Liver (tissue), 9 donors: Measurements from ENCODE around the gene EVA1C. TPM values are rescaled to one million over a fixed set of nuclear protein-coding genes. Genes with fewer than 3 reads are reported as not detected.

ENCODE experiments used
- DNase-seq: peaks from one replicate; pipeline ENCODE4 v3.0.0-alpha.2; 2017; ENCODE audit warnings: low spot score
- H3K27ac ChIP-seq, 2 donors: one replicate each; pipeline ENCODE4 v1.7.0; 2013; ENCODE audit warnings: inconsistent platforms in 2 of 2, low read length in 2 of 2, control low read depth in 1 of 2, low read depth in 1 of 2, mild to moderate bottlenecking in 1 of 2
- H3K27me3 ChIP-seq, 4 donors: one replicate each; pipeline versions ENCODE4 v1.6.1 to v1.7.0; 2013; ENCODE audit warnings: low read length in 3 of 4, inconsistent platforms in 1 of 4, mild to moderate bottlenecking in 1 of 4, moderate library complexity in 1 of 4; ENCODE audit not compliant: control insufficient read depth in 4 of 4, insufficient read depth in 4 of 4
- H3K36me3 ChIP-seq, 4 donors: one replicate each; pipeline versions ENCODE4 v1.6.1 to v1.7.0; 2013; ENCODE audit warnings: low read length in 3 of 4, mild to moderate bottlenecking in 3 of 4, low read depth in 1 of 4, moderate library complexity in 1 of 4; ENCODE audit not compliant: control insufficient read depth in 4 of 4, insufficient read depth in 3 of 4
- H3K4me1 ChIP-seq, 4 donors: one replicate each; pipeline versions ENCODE4 v1.6.1 to v1.7.0; 2013; ENCODE audit warnings: low read length in 3 of 4, mild to moderate bottlenecking in 3 of 4, moderate library complexity in 1 of 4; ENCODE audit not compliant: control insufficient read depth in 4 of 4, insufficient read depth in 4 of 4
- H3K4me3 ChIP-seq, 3 donors: one replicate each; pipeline versions ENCODE4 v1.6.1 to v1.7.0; 2013; ENCODE audit warnings: low read length in 3 of 3, control low read depth in 1 of 3, low read depth in 1 of 3, mild to moderate bottlenecking in 1 of 3
- H3K9ac ChIP-seq, 2 donors: one replicate each; pipeline ENCODE4 v1.7.0; 2013; ENCODE audit warnings: low read length in 2 of 2, mild to moderate bottlenecking in 2 of 2, moderate library complexity in 2 of 2, control low read depth in 1 of 2, low read depth in 1 of 2
- H3K9me3 ChIP-seq, 4 donors: one replicate each; pipeline versions ENCODE4 v1.6.1 to v1.7.0; 2013; ENCODE audit warnings: low read length in 3 of 4; ENCODE audit not compliant: control insufficient read depth in 4 of 4
- EGR1 ChIP-seq, 2 donors: IDR thresholded peaks; 2 replicates each; pipeline ENCODE4 v1.6.1; 2016 to 2018; ENCODE audit warnings: antibody characterized with exemption in 2 of 2, low read depth in 2 of 2
- FOXA1 ChIP-seq: IDR thresholded peaks from 2 replicates; pipeline ENCODE4 v1.6.1; 2016; ENCODE audit warnings: antibody characterized with exemption
- FOXA2 ChIP-seq: IDR thresholded peaks from 2 replicates; pipeline ENCODE4 v1.6.1; 2016; ENCODE audit warnings: antibody characterized with exemption
- GABPA ChIP-seq, 2 donors: IDR thresholded peaks in 1 of 2; conservative IDR thresholded peaks in 1 of 2; 2 replicates each; pipeline ENCODE4 v1.6.1; 2016; ENCODE audit warnings: antibody characterized with exemption in 2 of 2, mild to moderate bottlenecking in 1 of 2, moderate library complexity in 1 of 2
- HNF4A ChIP-seq, 2 donors: conservative IDR thresholded peaks; 2 replicates each; pipeline ENCODE4 v1.6.1; 2016; ENCODE audit warnings: antibody characterized with exemption in 2 of 2, mild to moderate bottlenecking in 2 of 2
- HNF4G ChIP-seq: IDR thresholded peaks from 2 replicates; pipeline ENCODE4 v1.6.1; 2016; ENCODE audit warnings: antibody characterized with exemption
- JUND ChIP-seq, 2 donors: IDR thresholded peaks; 2 replicates each; pipeline ENCODE4 v1.6.1; 2016; ENCODE audit warnings: antibody characterized with exemption in 2 of 2
- RAD21 ChIP-seq, 2 donors: IDR thresholded peaks; 2 replicates each; pipeline ENCODE4 v1.6.1; 2016; ENCODE audit warnings: antibody characterized with exemption in 2 of 2, mild to moderate bottlenecking in 2 of 2
- RXRA ChIP-seq, 2 donors: IDR thresholded peaks; 2 replicates each; pipeline ENCODE4 v1.6.1; 2017 to 2018; ENCODE audit warnings: antibody characterized with exemption in 2 of 2, mild to moderate bottlenecking in 1 of 2
- SP1 ChIP-seq: IDR thresholded peaks from 2 replicates; pipeline ENCODE4 v1.6.1; 2018; ENCODE audit warnings: antibody characterized with exemption, mild to moderate bottlenecking
- YY1 ChIP-seq: IDR thresholded peaks from 2 replicates; pipeline ENCODE4 v1.6.1; 2016; ENCODE audit warnings: antibody characterized with exemption, mild to moderate bottlenecking
- WGBS: extraction: QIAGEN DNeasy Blood & Tissue Kit; methylation state at CpG from one replicate; pipeline ENCODE4 v1.1.7; 2013; 5-methylcytosine and 5-hydroxymethylcytosine counted together
- polyA plus RNA-seq, 2 donors: library from polyadenylated mRNA; stranded (reverse) in 1 of 2; unstranded in 1 of 2; fragments of 200-250 nt in 1 of 2; fragments of >200 nt in 1 of 2; fragmentation: Nextera tagmentation in 1 of 2; extraction: Ambion mirVana in 1 of 2; gene quantifications; one replicate each; pipeline versions ENCODE4 v1.2.1 to v1.2.3, GENCODE V29; 2013 to 2015
- total RNA-seq, 2 donors: library from RNA; depleted of rRNA; stranded (reverse); fragments of >200 nt; gene quantifications; one replicate each; pipeline ENCODE4 v1.2.3, GENCODE V29; 2014
- TF ChIP-seq, protein P1 (sequence below): IDR thresholded peaks from 2 replicates; pipeline ENCODE4 v1.6.1; 2016; ENCODE audit warnings: antibody characterized with exemption
- TF ChIP-seq, protein P2 (sequence below): IDR thresholded peaks from 2 replicates; pipeline ENCODE4 v1.6.1; 2016; ENCODE audit warnings: antibody characterized with exemption, mild to moderate bottlenecking
- TF ChIP-seq, protein P3 (sequence below): fragments of 150-350 bp; IDR thresholded peaks from 2 replicates; pipeline ENCODE4 v1.5.1; 2017; ENCODE audit warnings: improper control_type of control experiment, low read depth, low read length; ENCODE audit not compliant: missing input control
- donor health status: healthy.
- donor health status: healthy.
- donor health status: healthy.
- donor health status: healthy.
- donor health status: healthy.

Gene EVA1C
- total and polyA plus RNA-seq, 4 donors, result 0.47 to 3.3 (median 2.4) TPM

DNA sequence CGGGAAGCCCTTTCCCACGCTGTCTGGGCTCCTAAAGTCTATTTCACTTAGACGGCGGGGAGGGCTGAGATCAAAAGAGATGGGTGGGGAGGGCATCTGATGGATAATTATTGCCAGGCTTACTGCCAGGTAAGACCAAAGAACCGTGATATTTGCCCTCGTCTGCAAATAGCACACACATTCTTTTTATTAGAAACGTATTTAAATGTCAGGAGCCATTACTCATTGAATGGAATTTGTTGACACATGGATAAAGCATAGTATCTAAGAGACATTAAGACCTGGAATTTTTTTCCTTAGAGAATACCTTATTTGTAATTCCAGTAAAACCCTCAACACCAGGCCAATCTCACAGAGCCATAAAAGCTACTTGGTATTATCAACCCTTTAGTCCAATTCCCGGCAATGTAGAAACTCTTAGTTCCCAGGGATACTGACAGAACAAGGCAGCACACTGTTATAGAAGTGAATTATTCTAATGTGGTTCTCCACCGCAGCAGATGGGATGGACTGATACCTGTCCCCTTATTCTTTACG is 30.3 kb upstream of the EVA1C start:
- no peak for DNase-seq
- peaks cover 5 to 56% (median 23%) of the 10 kb centered on the region in 4 donors for H3K36me3 ChIP-seq

DNA sequence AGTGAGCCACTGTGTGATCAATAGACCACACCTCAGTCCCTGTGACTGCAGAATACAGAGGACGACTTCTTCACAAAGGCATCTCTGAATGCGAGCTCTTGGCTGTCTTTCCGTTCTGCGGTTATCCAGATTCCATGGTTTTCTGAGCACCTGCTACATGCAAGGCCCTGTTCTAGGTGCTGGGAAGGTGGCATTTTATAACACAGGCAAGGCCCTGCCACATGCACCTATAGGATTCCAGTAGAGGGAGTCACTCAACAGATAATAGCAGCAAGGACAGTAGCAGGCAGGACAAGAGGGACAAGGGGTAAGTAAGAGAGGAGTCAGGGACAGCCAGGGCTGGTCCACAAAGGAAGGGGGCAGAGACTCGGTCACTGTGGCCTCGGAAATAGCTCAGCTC is 28.7 kb upstream of the EVA1C start:
- Histone ChIP-seq H3K4me3 (no peak overlapping the region), H3K9ac (no peak overlapping the region), H3K27ac (no peak overlapping the region), H3K27me3 (no peaks in the 10 kb centered on the region), H3K36me3 (peaks cover 5 to 40% (median 24%) of the 10 kb centered on the region in 4 donors), H3K4me1 (peaks cover 0 to 10% (median 3%) of the 10 kb centered on the region in 4 donors), H3K9me3 (no peaks in the 10 kb centered on the region)
- TF ChIP-seq EGR1 (IDR thresholded peaks at IDR 0.05; ENCODE audit: low read depth in 2 of 2) (no peak), RAD21 (IDR thresholded peaks at IDR 0.05) (peak in 1 of 2 donors; percentile 46)
- WGBS, result 94% methylated on average over 6 of the region's 6 CpGs
- DNase-seq, result no peak

More for the DNA sequence above, 30.3 kb upstream of the EVA1C start:
- Histone ChIP-seq H3K27ac (no peak overlapping the region), H3K4me1 (peaks cover 0 to 10% (median 3%) of the 10 kb centered on the region in 4 donors), H3K27me3 (no peaks in the 10 kb centered on the region), H3K4me3 (no peak overlapping the region), H3K9me3 (no peaks in the 10 kb centered on the region), H3K9ac (no peak overlapping the region)
- 87% methylated on average over 10 of the region's 10 CpGs for WGBS
- TF ChIP-seq, protein P1, sequence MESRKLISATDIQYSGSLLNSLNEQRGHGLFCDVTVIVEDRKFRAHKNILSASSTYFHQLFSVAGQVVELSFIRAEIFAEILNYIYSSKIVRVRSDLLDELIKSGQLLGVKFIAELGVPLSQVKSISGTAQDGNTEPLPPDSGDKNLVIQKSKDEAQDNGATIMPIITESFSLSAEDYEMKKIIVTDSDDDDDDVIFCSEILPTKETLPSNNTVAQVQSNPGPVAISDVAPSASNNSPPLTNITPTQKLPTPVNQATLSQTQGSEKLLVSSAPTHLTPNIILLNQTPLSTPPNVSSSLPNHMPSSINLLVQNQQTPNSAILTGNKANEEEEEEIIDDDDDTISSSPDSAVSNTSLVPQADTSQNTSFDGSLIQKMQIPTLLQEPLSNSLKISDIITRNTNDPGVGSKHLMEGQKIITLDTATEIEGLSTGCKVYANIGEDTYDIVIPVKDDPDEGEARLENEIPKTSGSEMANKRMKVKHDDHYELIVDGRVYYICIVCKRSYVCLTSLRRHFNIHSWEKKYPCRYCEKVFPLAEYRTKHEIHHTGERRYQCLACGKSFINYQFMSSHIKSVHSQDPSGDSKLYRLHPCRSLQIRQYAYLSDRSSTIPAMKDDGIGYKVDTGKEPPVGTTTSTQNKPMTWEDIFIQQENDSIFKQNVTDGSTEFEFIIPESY, result no peak
- no peak for TF ChIP-seq RAD21 (IDR thresholded peaks at IDR 0.05)
- no peak for TF ChIP-seq FOXA2
- no peak for TF ChIP-seq JUND (IDR thresholded peaks at IDR 0.05)
- no peak for TF ChIP-seq SP1
- TF ChIP-seq, protein P2, sequence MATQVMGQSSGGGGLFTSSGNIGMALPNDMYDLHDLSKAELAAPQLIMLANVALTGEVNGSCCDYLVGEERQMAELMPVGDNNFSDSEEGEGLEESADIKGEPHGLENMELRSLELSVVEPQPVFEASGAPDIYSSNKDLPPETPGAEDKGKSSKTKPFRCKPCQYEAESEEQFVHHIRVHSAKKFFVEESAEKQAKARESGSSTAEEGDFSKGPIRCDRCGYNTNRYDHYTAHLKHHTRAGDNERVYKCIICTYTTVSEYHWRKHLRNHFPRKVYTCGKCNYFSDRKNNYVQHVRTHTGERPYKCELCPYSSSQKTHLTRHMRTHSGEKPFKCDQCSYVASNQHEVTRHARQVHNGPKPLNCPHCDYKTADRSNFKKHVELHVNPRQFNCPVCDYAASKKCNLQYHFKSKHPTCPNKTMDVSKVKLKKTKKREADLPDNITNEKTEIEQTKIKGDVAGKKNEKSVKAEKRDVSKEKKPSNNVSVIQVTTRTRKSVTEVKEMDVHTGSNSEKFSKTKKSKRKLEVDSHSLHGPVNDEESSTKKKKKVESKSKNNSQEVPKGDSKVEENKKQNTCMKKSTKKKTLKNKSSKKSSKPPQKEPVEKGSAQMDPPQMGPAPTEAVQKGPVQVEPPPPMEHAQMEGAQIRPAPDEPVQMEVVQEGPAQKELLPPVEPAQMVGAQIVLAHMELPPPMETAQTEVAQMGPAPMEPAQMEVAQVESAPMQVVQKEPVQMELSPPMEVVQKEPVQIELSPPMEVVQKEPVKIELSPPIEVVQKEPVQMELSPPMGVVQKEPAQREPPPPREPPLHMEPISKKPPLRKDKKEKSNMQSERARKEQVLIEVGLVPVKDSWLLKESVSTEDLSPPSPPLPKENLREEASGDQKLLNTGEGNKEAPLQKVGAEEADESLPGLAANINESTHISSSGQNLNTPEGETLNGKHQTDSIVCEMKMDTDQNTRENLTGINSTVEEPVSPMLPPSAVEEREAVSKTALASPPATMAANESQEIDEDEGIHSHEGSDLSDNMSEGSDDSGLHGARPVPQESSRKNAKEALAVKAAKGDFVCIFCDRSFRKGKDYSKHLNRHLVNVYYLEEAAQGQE, result no peak
- TF ChIP-seq HNF4A (conservative IDR thresholded peaks at IDR 0.05), result no peak
- no peak for TF ChIP-seq YY1
- no peak for TF ChIP-seq HNF4G

DNA sequence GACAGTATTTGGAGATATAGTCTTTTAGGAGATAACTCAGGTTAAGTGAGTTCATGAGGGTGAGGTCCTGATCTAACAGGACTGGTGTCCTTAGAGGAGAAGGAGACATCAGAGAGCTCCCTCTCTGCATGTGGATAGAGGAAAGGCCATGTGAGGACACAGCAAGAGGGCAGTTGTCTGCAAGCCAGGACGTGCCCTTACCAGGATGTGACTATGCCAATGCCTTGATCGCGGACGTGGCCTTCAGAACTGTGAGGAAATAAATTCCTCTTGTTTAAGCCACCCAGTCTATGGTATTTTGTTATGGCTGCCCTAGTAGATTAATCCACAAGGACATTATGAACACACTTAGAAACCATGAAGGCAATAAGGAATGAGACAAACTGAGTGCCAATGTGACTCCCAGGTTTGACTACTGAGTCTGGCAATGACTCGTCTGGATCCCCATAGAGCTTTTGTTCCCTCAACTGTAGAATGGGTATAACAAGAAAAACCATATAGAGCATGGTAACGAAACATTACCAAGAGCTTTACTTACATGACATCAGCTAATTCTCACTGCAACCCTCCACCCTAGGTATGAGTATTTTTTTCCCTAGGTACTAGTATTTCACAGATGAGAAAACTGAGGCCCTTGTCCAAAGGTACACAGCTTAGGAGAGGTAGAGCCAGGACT is 26.2 kb upstream of the EVA1C start:
- Histone ChIP-seq H3K27me3 (no peaks in the 10 kb centered on the region), H3K27ac (no peak overlapping the region), H3K9ac (no peak overlapping the region), H3K36me3 (peaks cover 2 to 24% (median 15%) of the 10 kb centered on the region in 4 donors), H3K4me3 (no peak overlapping the region), H3K9me3 (no peaks in the 10 kb centered on the region), H3K4me1 (peaks cover 0 to 11% (median 3%) of the 10 kb centered on the region in 4 donors)
- WGBS, result 45% methylated on average over 6 of the region's 6 CpGs
- no peak for DNase-seq
- TF ChIP-seq RXRA (IDR thresholded peaks at IDR 0.05), result peak; percentile 63 to 79
- TF ChIP-seq EGR1 (IDR thresholded peaks at IDR 0.05; ENCODE audit: low read depth in 2 of 2), result no peak
- TF ChIP-seq, protein P3, sequence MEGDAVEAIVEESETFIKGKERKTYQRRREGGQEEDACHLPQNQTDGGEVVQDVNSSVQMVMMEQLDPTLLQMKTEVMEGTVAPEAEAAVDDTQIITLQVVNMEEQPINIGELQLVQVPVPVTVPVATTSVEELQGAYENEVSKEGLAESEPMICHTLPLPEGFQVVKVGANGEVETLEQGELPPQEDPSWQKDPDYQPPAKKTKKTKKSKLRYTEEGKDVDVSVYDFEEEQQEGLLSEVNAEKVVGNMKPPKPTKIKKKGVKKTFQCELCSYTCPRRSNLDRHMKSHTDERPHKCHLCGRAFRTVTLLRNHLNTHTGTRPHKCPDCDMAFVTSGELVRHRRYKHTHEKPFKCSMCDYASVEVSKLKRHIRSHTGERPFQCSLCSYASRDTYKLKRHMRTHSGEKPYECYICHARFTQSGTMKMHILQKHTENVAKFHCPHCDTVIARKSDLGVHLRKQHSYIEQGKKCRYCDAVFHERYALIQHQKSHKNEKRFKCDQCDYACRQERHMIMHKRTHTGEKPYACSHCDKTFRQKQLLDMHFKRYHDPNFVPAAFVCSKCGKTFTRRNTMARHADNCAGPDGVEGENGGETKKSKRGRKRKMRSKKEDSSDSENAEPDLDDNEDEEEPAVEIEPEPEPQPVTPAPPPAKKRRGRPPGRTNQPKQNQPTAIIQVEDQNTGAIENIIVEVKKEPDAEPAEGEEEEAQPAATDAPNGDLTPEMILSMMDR, result no peak
- no peak for TF ChIP-seq FOXA1
- no peak for TF ChIP-seq SP1
- TF ChIP-seq, protein P1, result no peak
- TF ChIP-seq GABPA (IDR thresholded peaks at IDR 0.05 in 1 of 2, conservative IDR thresholded peaks at IDR 0.05 in 1 of 2), result no peak
- TF ChIP-seq JUND (IDR thresholded peaks at IDR 0.05), result no peak
- peak in 1 of 2 donors; percentile 8 for TF ChIP-seq RAD21 (IDR thresholded peaks at IDR 0.05)
